ENCODE data around the gene IPO7. TPM values are rescaled to one million over a fixed set of nuclear protein-coding genes. Genes with fewer than 3 reads are reported as not detected.

Gene IPO7
- polyA plus RNA-seq, 1 of the 3 experiments (the other 2 are of a cell fraction), result 25.4 TPM

- DNase-seq, result no peak
- peaks cover 36 to 78% of the 10 kb centered on the region in 2 experiments for H3K36me3 ChIP-seq (replicated peaks in 1 of 2; ENCODE audit: control insufficient read depth in 1 of 2, insufficient read depth in 2 of 2, low read length in 1 of 2)
- no peak overlapping the region for H3K4me2 ChIP-seq
- H3K4me3 ChIP-seq (ENCODE audit: low read depth in 2 of 2, low read length in 1 of 2), result no peak overlapping the region
- no peak for TF ChIP-seq RAD21 (IDR thresholded peaks at IDR 0.05; ENCODE audit: low read length)
- TF ChIP-seq, protein P1, sequence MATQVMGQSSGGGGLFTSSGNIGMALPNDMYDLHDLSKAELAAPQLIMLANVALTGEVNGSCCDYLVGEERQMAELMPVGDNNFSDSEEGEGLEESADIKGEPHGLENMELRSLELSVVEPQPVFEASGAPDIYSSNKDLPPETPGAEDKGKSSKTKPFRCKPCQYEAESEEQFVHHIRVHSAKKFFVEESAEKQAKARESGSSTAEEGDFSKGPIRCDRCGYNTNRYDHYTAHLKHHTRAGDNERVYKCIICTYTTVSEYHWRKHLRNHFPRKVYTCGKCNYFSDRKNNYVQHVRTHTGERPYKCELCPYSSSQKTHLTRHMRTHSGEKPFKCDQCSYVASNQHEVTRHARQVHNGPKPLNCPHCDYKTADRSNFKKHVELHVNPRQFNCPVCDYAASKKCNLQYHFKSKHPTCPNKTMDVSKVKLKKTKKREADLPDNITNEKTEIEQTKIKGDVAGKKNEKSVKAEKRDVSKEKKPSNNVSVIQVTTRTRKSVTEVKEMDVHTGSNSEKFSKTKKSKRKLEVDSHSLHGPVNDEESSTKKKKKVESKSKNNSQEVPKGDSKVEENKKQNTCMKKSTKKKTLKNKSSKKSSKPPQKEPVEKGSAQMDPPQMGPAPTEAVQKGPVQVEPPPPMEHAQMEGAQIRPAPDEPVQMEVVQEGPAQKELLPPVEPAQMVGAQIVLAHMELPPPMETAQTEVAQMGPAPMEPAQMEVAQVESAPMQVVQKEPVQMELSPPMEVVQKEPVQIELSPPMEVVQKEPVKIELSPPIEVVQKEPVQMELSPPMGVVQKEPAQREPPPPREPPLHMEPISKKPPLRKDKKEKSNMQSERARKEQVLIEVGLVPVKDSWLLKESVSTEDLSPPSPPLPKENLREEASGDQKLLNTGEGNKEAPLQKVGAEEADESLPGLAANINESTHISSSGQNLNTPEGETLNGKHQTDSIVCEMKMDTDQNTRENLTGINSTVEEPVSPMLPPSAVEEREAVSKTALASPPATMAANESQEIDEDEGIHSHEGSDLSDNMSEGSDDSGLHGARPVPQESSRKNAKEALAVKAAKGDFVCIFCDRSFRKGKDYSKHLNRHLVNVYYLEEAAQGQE (IDR thresholded peaks at IDR 0.05; ENCODE audit: low read depth, low read length), result no peak
- TF ChIP-seq, protein P2, sequence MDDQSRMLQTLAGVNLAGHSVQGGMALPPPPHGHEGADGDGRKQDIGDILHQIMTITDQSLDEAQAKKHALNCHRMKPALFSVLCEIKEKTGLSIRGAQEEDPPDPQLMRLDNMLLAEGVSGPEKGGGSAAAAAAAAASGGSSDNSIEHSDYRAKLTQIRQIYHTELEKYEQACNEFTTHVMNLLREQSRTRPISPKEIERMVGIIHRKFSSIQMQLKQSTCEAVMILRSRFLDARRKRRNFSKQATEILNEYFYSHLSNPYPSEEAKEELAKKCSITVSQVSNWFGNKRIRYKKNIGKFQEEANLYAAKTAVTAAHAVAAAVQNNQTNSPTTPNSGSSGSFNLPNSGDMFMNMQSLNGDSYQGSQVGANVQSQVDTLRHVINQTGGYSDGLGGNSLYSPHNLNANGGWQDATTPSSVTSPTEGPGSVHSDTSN (IDR thresholded peaks at IDR 0.05), result no peak
- H3K79me2 ChIP-seq (ENCODE audit: insufficient read depth), result peaks cover 13% of the 10 kb centered on the region; the same call in 1 of the 2 replicates
- H3K9me3 ChIP-seq, result no peaks in the 10 kb centered on the region
- WGBS (ENCODE audit: low lambda C conversion rate), result 96% methylated on average over 4 of the region's 4 CpGs
- H2AFZ ChIP-seq (ENCODE audit: low read depth), result no peak overlapping the region
- POLR2A ChIA-PET, result no interaction called here
- H3K27ac ChIP-seq (ENCODE audit: low read depth in 2 of 2, low read length in 1 of 2), result no peak overlapping the region
- CTCF ChIA-PET, result no interaction called here
- H3K9ac ChIP-seq, result no peak overlapping the region
- H4K20me1 ChIP-seq (ENCODE audit: insufficient read depth), result no peaks in the 10 kb centered on the region
- no peaks in the 10 kb centered on the region for H3K27me3 ChIP-seq (ENCODE audit: insufficient read depth)
- H3F3A ChIP-seq (replicated peaks; ENCODE audit: insufficient read depth), result peaks cover 45% of the 10 kb centered on the region
- H3K9me2 ChIP-seq, result no peaks in the 10 kb centered on the region
- no peaks in the 10 kb centered on the region for H3K4me1 ChIP-seq (ENCODE audit: control insufficient read depth in 1 of 2, insufficient read depth in 2 of 2, low read depth in 1 of 2, low read length in 1 of 2)
Observed at GRCh38 chr11:9446230-9446629, 61.8 kb downstream of the IPO7 start.

GRCh38 chr11:9448576-9449352, 64.3 kb downstream of the IPO7 start:
- POLR2A ChIA-PET, result interaction anchor here (0.7 to 1.1 kb wide), 3 partner anchors 12 to 226 kb away, joined by 3 to 5 read pairs (median 5); partner anchors contain the start of gene ZNF143
- TF ChIP-seq TCF12 (IDR thresholded peaks at IDR 0.05), result no peak
- no peak for TF ChIP-seq ZBTB33 (IDR thresholded peaks at IDR 0.05; ENCODE audit: borderline replicate concordance, low read depth)
- TF ChIP-seq, protein P3, sequence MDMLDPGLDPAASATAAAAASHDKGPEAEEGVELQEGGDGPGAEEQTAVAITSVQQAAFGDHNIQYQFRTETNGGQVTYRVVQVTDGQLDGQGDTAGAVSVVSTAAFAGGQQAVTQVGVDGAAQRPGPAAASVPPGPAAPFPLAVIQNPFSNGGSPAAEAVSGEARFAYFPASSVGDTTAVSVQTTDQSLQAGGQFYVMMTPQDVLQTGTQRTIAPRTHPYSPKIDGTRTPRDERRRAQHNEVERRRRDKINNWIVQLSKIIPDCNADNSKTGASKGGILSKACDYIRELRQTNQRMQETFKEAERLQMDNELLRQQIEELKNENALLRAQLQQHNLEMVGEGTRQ (IDR thresholded peaks at IDR 0.05; ENCODE audit: borderline replicate concordance, low read depth, low read length), result no peak
- no peak for TF ChIP-seq RCOR1 (IDR thresholded peaks at IDR 0.05; ENCODE audit: low read length)
- TF ChIP-seq, protein P2 (IDR thresholded peaks at IDR 0.05), result no peak
- TF ChIP-seq EZH2phosphoT487 (IDR thresholded peaks at IDR 0.05; ENCODE audit: borderline replicate concordance, low read depth), result no peak
- TF ChIP-seq MXI1 (IDR thresholded peaks at IDR 0.05; ENCODE audit: low read depth, low read length), result no peak
- no peak for TF ChIP-seq YY1 (IDR thresholded peaks at IDR 0.05; ENCODE audit: low read depth)
- TF ChIP-seq, protein P1 (IDR thresholded peaks at IDR 0.05; ENCODE audit: low read depth, low read length), result no peak

More at GRCh38 chr11:9448576-9449352, 64.3 kb downstream of the IPO7 start:
- no peak overlapping the region for H3K4me2 ChIP-seq
- no peak overlapping the region for H2AFZ ChIP-seq (ENCODE audit: low read depth)
- no peak for DNase-seq
- CTCF ChIA-PET, result interaction anchor here (1.2 to 1.5 kb wide), 2 partner anchors 12 to 58 kb away, joined by 3 to 4 read pairs; partner anchors contain the start of gene ZNF143
- no peaks in the 10 kb centered on the region for H4K20me1 ChIP-seq (ENCODE audit: insufficient read depth)
- H3K27ac ChIP-seq (ENCODE audit: low read depth in 2 of 2, low read length in 1 of 2), result no peak overlapping the region
- no peak overlapping the region for H3K4me3 ChIP-seq (ENCODE audit: low read depth in 2 of 2, low read length in 1 of 2)
- no peak overlapping the region for H3K9ac ChIP-seq
- no peaks in the 10 kb centered on the region for H3K9me2 ChIP-seq
- no peaks in the 10 kb centered on the region for H3K9me3 ChIP-seq
- H3K4me1 ChIP-seq (ENCODE audit: control insufficient read depth in 1 of 2, insufficient read depth in 2 of 2, low read depth in 1 of 2, low read length in 1 of 2), result no peaks in the 10 kb centered on the region
- no peaks in the 10 kb centered on the region for H3K79me2 ChIP-seq (ENCODE audit: insufficient read depth)
- no peaks in the 10 kb centered on the region for H3K27me3 ChIP-seq (ENCODE audit: insufficient read depth)
- peaks cover 51% of the 10 kb centered on the region for H3F3A ChIP-seq (replicated peaks; ENCODE audit: insufficient read depth)
- 93% methylated on average over 9 of the region's 9 CpGs for WGBS (ENCODE audit: low lambda C conversion rate)
- peaks cover 26 to 52% of the 10 kb centered on the region in 2 experiments for H3K36me3 ChIP-seq (replicated peaks in 1 of 2; ENCODE audit: control insufficient read depth in 1 of 2, insufficient read depth in 2 of 2, low read length in 1 of 2)

Data from SK-N-SH (cell line).